ENCODE data around the gene GULP1.

GRCh38 chr2:188328419-188328818 is 36.7 kb downstream of the GULP1 start:
- no peak for TF ChIP-seq CTCF (IDR thresholded peaks at IDR 0.05)
- TF ChIP-seq POLR2A (IDR thresholded peaks at IDR 0.05), result no peak

Measured in adrenal gland (tissue), 5 donors.